Measurements from ENCODE around the gene PRSS3. TPM values are rescaled to one million over a fixed set of nuclear protein-coding genes. Genes with fewer than 3 reads are reported as not detected.

PRSS3 gene
- total and polyA plus RNA-seq, 9 of the 15 experiments (the other 6 are each of a cell fraction or from before 2014, with no cell fraction given), result 0.35 to 0.42 TPM; not detected in 7

- no peak for TF ChIP-seq STAT6 (CRISPR knock-in tag; IDR thresholded peaks at IDR 0.05)
These were observed 21.2 kb downstream of the PRSS3 start, which contains the start of gene UBE2R2 (continued) for GRCh38 chr9:33816327-33817252.

DNA sequence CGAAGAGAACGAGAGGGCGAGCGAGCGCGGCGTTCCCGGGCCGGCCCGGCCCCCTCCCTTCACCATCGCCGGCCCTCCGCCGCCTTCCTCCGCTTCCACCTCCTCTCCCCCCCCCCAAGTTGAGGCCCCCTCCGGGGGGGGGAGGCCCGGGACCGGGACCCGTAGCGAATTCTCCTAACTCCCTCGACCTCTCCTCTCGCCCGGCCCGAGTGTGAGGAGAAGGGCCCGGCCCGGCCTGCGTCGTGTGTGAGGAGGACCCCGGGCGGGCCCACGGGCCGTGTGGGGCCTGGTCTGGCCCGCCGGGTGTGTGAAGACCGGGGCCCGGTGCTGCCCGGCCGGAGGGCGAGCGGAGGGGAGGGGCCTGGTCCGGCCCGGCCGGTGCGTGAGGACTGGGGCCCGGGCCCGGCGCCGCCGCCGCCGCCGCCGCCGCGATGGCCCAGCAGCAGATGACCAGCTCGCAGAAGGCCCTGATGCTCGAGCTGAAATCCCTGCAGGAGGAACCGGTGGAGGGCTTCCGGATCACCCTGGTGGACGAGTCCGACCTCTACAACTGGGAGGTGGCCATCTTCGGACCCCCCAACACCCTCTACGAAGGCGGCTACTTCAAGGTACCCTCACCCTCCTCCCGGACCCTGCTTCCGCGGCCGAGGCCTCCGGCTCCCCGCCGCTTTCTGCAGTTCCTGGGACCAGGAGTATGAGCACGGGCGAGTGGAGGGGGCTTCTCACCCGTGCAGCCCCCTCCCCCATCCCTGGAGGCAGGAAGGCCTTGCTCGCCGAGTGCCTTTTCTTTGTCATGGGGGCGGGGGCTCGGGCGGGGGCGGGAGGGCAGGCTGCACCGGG lies 22.2 kb downstream of the PRSS3 start:
- in situ Hi-C loops (cut with MboI), result no loop called here
- Histone ChIP-seq H3K4me3 (peak overlapping the region; percentile 85), H3K36me3 (ENCODE audit: control insufficient read depth, insufficient read depth, low read length) (no peaks in the 10 kb centered on the region), H3K27me3 (ENCODE audit: control insufficient read depth in 2 of 2, insufficient read depth in 2 of 2, low read length in 2 of 2) (no peaks in the 10 kb centered on the region), H4K20me1 (replicated peaks; ENCODE audit: control insufficient read depth, insufficient read depth, low read length) (no peaks in the 10 kb centered on the region), H3K9me1 (ENCODE audit: control insufficient read depth, insufficient read depth, low read length) (no peaks in the 10 kb centered on the region), H3K9me3 (replicated peaks; ENCODE audit: control insufficient read depth, insufficient read depth, low read depth, low read length) (no peaks in the 10 kb centered on the region), H2AFZ (ENCODE audit: low read depth, low read length) (peak overlapping the region; percentile 70), H3K27ac (ENCODE audit: extremely low read depth, low read depth, low read length) (peak overlapping the region; percentile 92), H3K4me2 (ENCODE audit: insufficient read depth, low read length) (peak overlapping the region; percentile 77), H3K9ac (ENCODE audit: insufficient read depth in 1 of 2, low read depth in 2 of 2, low read length in 2 of 2) (peak overlapping the region; percentile 78 to 87), H3K79me2 (ENCODE audit: control insufficient read depth, insufficient read depth, low read length) (peaks cover 54% of the 10 kb centered on the region), H3K4me1 (replicated peaks in 1 of 2; ENCODE audit: control insufficient read depth in 2 of 2, insufficient read depth in 2 of 2, low read length in 2 of 2) (peaks cover 11 to 18% of the 10 kb centered on the region in 2 experiments; a peak in 4 of 5 replicates)
- ATAC-seq, result peak; percentile 70
- no TSS peak for BruUV-seq (replicated peaks)
- DNase-seq (ENCODE audit: extremely low read depth in 1 of 4, low spot score in 3 of 4), result peak; percentile 64 to 76 (median 71)
- intact Hi-C loops (cut with micrococcal nuclease), result loop anchor here (10.0 kb wide), 1 partner anchor 97 kb away; no protein-coding TSS in a partner anchor
- POLR2A ChIA-PET, result interaction anchor here (1.2 kb wide), 1 partner anchor 42 kb away, joined by 3 read pairs; no protein-coding TSS in a partner anchor
- CTCF ChIA-PET (ENCODE audit: low intra/inter-chr PET ratio), result interaction anchor here (0.7 kb wide), 1 partner anchor 1829 kb away, joined by 4 read pairs; no protein-coding TSS in a partner anchor
- WGBS (ENCODE audit: insufficient coverage, low coverage, missing lambda C conversion rate), result 0% methylated on average over 38 of the region's 81 CpGs
- FAIRE-seq, result no peak
- TF ChIP-seq ETV1 (tag; conservative IDR thresholded peaks at IDR 0.05; ENCODE audit: low read depth) (peak; percentile 54; the same call in 1 of the 2 replicates), LCOR (CRISPR knock-in tag; IDR thresholded peaks at IDR 0.05) (no peak), EP300 (IDR thresholded peaks at IDR 0.05; ENCODE audit: low read length) (no peak), SIRT6 (IDR thresholded peaks at IDR 0.05; ENCODE audit: low read depth, low read length) (no peak), MAZ (CRISPR knock-in tag; conservative IDR thresholded peaks at IDR 0.05 in 1 of 2, IDR thresholded peaks at IDR 0.05 in 1 of 2) (peak in 1 of 2 experiments; percentile 65; a peak in 2 of 4 replicates), PBX2 (CRISPR knock-in tag; IDR thresholded peaks at IDR 0.05; ENCODE audit: low read depth) (no peak), PBX2 (tag; conservative IDR thresholded peaks at IDR 0.05; ENCODE audit: low read depth) (no peak)
